NCI-H524 treated with DMSO at 0.1 percent for 48 hours (cell line): ENCODE measurements around the gene CDC42BPB.

Experiments
- DNase-seq: peaks from one replicate; lab custom pipeline; 2025; lab: John Stamatoyannopoulos, UW

Gene CDC42BPB

DNA sequence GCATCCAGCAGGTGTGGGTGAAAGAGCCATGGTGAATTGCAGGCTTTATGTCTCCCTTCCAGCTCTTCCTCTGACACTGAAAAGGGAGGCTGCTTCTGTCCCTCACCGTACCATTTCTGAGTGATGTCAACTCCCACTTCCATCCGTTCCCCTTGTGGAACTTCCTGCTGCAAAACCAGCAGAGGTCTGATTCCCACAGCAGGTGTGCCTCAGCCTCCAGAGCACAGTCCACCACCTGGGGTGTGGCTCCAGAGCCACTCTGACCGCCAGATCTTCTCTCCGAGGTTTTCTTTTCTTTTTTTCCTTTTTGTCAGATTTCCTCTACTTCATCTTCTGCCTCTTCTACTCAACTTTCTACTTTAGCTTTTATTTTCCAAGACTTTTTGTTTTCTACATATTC is 62.7 kb downstream of the CDC42BPB start:
- no peak for DNase-seq

- DNase-seq, result no peak
Measured at GRCh38 chr14:102993523-102993922, 63.8 kb downstream of the CDC42BPB start.

DNA sequence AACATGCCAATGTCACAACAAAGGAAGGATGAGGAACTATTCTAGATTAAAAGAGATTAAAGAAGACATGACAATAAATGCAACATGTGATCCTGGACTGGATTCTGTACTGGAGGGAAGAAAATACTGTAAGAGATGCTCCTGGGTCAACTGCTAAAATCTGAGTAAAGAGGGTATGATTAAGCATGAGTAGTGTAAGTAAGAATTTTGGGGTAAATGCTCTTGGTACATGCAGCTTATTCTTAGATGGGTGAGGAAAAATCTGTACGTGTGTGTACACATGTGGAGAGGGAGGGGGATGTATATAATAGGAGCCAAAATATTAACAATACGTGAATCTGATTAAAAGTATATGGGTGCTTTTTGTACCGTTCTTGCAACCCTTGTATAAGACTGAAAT is 66.0 kb downstream of the CDC42BPB start:
- DNase-seq, result no peak

GRCh38 chr14:102988054-102988453 is 69.3 kb downstream of the CDC42BPB start:
- no peak for DNase-seq

- DNase-seq, result no peak
Measured at GRCh38 chr14:102986810-102987579, 70.4 kb downstream of the CDC42BPB start.

GRCh38 chr14:102985665-102986064 is 71.7 kb downstream of the CDC42BPB start:
- no peak for DNase-seq

DNA sequence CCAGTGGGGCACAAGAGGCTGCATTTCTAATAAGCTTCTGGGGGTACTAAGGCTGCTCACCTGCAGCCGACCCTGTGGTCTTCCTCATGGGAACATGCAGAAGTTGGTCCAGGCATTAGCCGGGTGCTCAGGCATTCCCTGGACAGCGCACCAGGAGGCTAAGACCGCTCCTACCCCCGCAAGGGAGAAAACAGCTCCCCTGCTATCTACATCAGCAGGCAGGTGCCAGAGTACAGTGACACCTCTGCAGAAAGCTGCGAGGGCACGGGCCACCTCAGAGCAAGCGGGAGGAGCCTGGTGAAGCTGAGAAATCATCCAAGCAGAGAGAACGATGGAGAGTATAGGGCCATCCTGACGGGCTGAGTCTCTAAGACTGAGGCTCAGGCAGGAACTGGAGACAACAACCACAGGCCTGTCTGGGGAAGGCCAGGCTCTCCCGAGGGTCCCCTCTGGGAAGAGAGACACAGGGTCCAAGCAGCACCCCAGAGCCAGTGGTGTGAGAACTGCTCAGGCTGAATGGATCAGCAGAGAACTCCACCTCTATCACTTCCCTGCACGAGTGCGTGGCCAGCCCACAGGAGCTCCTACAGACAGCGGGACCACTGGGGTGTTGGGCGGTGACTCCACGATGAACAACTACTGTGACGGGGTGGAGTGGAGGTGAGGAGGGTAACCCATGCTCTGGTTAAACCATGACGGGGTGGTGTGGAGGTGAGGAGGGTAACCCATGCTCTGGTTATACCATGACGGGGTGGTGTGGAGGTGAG is 72.8 kb downstream of the CDC42BPB start:
- DNase-seq, result no peak

GRCh38 chr14:102983496-102983895 is 73.9 kb downstream of the CDC42BPB start:
- DNase-seq, result no peak

DNA sequence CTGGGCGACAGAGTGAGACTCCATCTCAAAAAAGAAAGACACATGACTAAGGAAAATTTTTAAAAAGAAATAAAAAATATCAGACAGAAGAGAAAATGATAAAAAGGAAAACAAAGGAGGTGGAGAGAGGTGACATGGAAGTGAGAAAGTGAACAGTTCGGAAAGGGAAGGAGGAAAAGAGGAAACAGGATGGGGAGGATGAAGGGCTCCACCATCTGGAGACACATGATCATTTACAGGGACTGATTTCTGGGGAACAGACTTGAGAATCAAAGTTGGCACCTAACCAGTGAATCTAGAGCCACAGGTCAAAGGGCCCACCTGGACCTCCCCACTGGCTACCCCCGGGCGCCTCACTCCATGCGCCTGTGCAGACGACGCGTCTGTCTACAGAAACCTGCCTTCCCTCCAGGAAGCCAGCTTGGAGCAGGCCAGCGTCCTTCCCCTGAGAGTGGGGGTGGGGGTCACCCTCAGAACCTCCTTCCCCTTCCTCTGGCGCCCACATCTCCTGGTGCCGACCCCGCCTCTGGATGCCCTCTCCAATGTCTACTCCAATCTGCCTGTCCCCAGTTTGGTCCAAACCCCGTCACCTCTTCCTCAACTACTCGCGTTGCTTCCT is 74.4 kb downstream of the CDC42BPB start:
- DNase-seq, result no peak

DNA sequence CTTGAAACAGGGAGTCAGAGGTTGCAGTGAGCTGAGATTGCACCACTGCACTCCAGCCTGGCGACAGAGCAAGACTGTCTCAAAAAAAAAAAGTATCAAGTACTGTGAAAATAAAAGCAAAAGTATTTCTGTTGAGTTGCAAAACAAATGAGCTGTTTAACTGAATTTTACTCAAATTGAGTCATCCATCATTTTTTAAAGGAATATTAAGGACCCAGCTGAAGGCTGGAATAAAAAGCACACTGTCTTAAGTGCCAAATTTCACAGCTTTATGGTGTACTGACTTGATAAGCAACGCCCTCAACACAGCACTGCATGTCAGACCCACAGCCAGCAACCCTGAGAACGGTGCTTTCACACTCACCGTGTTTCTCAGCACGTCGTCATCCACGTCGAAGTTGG is 76.9 kb downstream of the CDC42BPB start:
- no peak for DNase-seq

GRCh38 chr14:102979406-102979805 is 77.9 kb downstream of the CDC42BPB start:
- no peak for DNase-seq

GRCh38 chr14:102977475-102977874 is 79.9 kb downstream of the CDC42BPB start:
- DNase-seq, result no peak

- DNase-seq, result no peak
Measured at GRCh38 chr14:102975662-102976061, 81.7 kb downstream of the CDC42BPB start.

GRCh38 chr14:102973706-102974285 is 83.6 kb downstream of the CDC42BPB start:
- no peak for DNase-seq

DNA sequence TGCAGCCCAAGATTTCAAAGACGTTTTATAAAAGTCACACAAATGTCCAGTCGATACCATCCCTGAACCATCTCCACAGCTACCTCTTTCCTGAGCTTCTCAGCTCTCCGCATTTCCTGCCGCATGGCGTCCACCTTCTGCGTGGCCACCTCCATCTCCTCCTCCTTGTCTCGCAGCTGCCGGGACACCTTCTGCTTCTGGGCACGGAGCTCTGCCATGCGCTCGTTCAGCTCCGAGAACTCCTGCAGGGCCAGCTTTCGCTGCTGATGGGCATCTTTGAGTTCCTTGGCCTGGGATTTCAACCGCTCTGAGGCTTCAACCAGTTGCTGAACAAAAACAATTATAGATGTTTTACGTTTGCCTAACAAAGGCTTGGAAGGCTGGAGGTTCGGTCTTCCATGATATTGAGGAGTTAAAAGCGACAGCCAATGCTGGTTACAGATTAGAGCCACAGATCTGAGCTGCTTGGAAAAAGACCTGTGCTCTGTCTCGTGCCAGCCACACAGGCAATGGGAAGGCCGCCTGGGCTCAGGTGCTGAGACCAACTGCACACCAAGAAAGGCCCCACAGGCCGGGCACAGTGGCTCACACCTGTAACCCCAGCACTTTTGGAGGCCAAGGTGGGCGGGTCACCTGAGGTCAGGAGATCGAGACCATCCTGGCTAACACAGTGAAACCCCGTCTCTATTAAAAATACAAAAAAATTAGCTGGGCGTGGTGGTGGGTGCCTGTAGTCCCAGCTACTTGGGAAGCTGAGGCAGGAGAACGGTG is 85.3 kb downstream of the CDC42BPB start:
- DNase-seq, result no peak

- no peak for DNase-seq
Measured at GRCh38 chr14:102971314-102971713, 86.0 kb downstream of the CDC42BPB start.

- DNase-seq, result no peak
Measured at GRCh38 chr14:102970496-102970895, 86.9 kb downstream of the CDC42BPB start.

GRCh38 chr14:102969901-102970300 is 87.4 kb downstream of the CDC42BPB start:
- no peak for DNase-seq

DNA sequence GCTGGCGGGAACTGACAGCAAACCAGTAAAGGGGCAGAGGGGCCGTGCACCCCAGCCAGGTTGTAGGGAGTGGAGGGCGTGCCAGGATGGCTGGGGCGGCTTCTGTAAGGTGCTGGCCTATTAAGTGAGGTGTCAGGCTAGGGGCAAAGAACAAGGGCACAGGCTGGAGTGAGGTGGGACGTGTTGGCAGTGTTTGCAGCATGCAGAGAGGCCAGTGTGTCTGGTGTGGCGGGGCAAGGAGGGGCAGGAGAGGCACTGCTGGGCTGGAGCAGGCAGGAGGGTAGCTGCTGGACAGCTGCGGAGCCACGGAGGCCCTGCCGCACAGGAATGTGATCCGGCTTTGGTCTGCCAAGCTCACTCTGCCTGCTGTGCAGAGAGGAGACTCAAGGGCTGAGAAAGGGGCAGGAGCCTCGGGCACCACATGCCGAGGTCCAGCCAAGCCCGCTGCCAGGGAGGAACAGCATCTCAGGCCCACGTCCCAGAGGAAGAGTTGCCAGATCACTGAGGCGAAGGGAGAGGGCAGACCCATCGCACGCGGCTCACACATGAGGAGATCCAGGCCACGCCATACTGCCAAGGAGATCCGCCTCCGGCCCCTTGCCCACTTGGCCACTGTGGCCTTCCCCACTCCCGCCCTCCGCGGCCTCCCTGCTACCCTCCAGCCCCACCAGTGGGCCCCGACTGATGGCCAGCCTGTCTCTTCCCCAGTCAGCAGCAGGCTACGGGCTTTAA is 88.1 kb downstream of the CDC42BPB start:
- no peak for DNase-seq

DNA sequence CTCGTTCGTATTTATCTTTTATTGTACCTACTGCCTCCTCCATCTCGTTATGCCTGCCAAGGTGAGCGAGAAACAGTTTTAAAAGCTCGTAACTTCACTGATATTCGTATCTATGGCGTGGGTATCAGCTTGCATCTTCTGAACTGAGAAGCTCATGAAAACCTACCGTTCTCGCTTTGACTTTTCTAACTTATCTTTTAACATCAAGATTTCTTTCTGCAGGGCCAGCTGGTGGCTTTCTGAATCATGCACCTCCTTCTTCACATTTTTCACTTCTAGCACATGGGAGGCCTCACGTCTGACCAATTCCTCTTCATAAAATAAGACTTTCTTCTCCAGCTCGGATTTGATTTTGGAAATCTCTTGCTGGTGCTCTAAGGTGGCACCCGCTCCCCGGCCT is 89.0 kb downstream of the CDC42BPB start:
- DNase-seq, result no peak

- no peak for DNase-seq
Measured at GRCh38 chr14:102967506-102967795, 89.9 kb downstream of the CDC42BPB start.
